Measurements from ENCODE around the gene MED27. TPM values are rescaled to one million over a fixed set of nuclear protein-coding genes. Genes with fewer than 3 reads are reported as not detected.

MED27 gene
- total and polyA plus RNA-seq, 2 of the 13 experiments (the other 11 are each of a cell fraction or from before 2014, with no cell fraction given): 16.9 to 19.0 TPM

GRCh38 chr9:131826053-131826452 lies 253.6 kb downstream of the MED27 start:
- H3K27me3 ChIP-seq (ENCODE audit: control insufficient read depth in 1 of 2, insufficient read depth in 2 of 2, low read length in 2 of 2): peaks cover 6 to 57% of the 10 kb centered on the region in 2 experiments; a peak in 4 of 5 replicates
- no peak overlapping the region for H3K9ac ChIP-seq (ENCODE audit: insufficient read depth, low read depth, low read length)
- H3K27ac ChIP-seq (ENCODE audit: extremely low read length, insufficient read depth, low read length): no peak overlapping the region
- POLR2A ChIA-PET: no interaction called here
- WGBS (ENCODE audit: low lambda C conversion rate): 43% methylated on average over 2 of the region's 2 CpGs
- BruUV-seq (replicated peaks): no TSS peak
- no peaks in the 10 kb centered on the region for H3K79me2 ChIP-seq (ENCODE audit: insufficient read depth, low read length)
- H3K9me3 ChIP-seq (ENCODE audit: low read length): no peaks in the 10 kb centered on the region
- in situ Hi-C loops (cut with HindIII; ENCODE audit: extremely low pct_ligation_motif_present, low pct_unique_long_range_greater_than_20kb): no loop called here
- CTCF ChIA-PET (ENCODE audit: low intra/inter-chr PET ratio, low total read pairs): no interaction called here
- no peak for ATAC-seq
- no peak for DNase-seq (ENCODE audit: low spot score)
- H3K4me1 ChIP-seq (ENCODE audit: insufficient read depth, low read length): no peaks in the 10 kb centered on the region
- TF ChIP-seq ZNF18 (CRISPR knock-in tag; IDR thresholded peaks at IDR 0.05; ENCODE audit: insufficient replicate concordance) (no peak), ZNF326 (CRISPR knock-in tag; IDR thresholded peaks at IDR 0.05; ENCODE audit: borderline replicate concordance) (no peak)
- FAIRE-seq: no peak
- no peak overlapping the region for H3K4me3 ChIP-seq (replicated peaks in 1 of 3; ENCODE audit: insufficient read depth in 1 of 3, low read depth in 2 of 3, low read length in 3 of 3)
- H4K20me1 ChIP-seq (ENCODE audit: insufficient read depth, low read length): no peaks in the 10 kb centered on the region
- intact Hi-C loops (cut with micrococcal nuclease; ENCODE audit: unreplicated experiment): no loop called here
- no peak overlapping the region for H3K4me2 ChIP-seq (ENCODE audit: low read depth, low read length)
- no peak overlapping the region for H2AFZ ChIP-seq (ENCODE audit: low read length)
- H3K36me3 ChIP-seq (replicated peaks in 1 of 2; ENCODE audit: control insufficient read depth in 1 of 2, insufficient read depth in 2 of 2, low read length in 2 of 2): no peaks in the 10 kb centered on the region

GRCh38 chr9:131824953-131825495 lies 254.6 kb downstream of the MED27 start:
- H3K27ac ChIP-seq (ENCODE audit: extremely low read length, insufficient read depth, low read length): no peak overlapping the region
- ATAC-seq (no peak), FAIRE-seq (no peak), DNase-seq (ENCODE audit: low spot score) (no peak)
- H2AFZ ChIP-seq (ENCODE audit: low read length): no peak overlapping the region
- POLR2A ChIA-PET: no interaction called here
- H3K36me3 ChIP-seq (replicated peaks in 1 of 2; ENCODE audit: control insufficient read depth in 1 of 2, insufficient read depth in 2 of 2, low read length in 2 of 2): no peaks in the 10 kb centered on the region
- in situ Hi-C loops (cut with HindIII; ENCODE audit: extremely low pct_ligation_motif_present, low pct_unique_long_range_greater_than_20kb) (no loop called here), intact Hi-C loops (cut with micrococcal nuclease; ENCODE audit: unreplicated experiment) (no loop called here)
- H3K27me3 ChIP-seq (ENCODE audit: control insufficient read depth in 1 of 2, insufficient read depth in 2 of 2, low read length in 2 of 2): peaks cover 9 to 65% of the 10 kb centered on the region in 2 experiments; a peak in 4 of 5 replicates
- no TSS peak for BruUV-seq (replicated peaks)
- H3K4me1 ChIP-seq (ENCODE audit: insufficient read depth, low read length): no peaks in the 10 kb centered on the region
- CTCF ChIA-PET (ENCODE audit: low intra/inter-chr PET ratio, low total read pairs): no interaction called here
- TF ChIP-seq FOXO4 (CRISPR knock-in tag; conservative IDR thresholded peaks at IDR 0.05) (no peak), ZNF629 (CRISPR knock-in tag; conservative IDR thresholded peaks at IDR 0.05) (peak; percentile 69; the same call in 1 of the 2 replicates)
- H4K20me1 ChIP-seq (ENCODE audit: insufficient read depth, low read length): no peaks in the 10 kb centered on the region
- H3K9ac ChIP-seq (ENCODE audit: insufficient read depth, low read depth, low read length): no peak overlapping the region
- H3K4me3 ChIP-seq (replicated peaks in 1 of 3; ENCODE audit: insufficient read depth in 1 of 3, low read depth in 2 of 3, low read length in 3 of 3): no peak overlapping the region
- H3K4me2 ChIP-seq (ENCODE audit: low read depth, low read length): no peak overlapping the region
- 0% methylated on average over 3 of the region's 15 CpGs for WGBS (ENCODE audit: low lambda C conversion rate)
- H3K79me2 ChIP-seq (ENCODE audit: insufficient read depth, low read length): no peaks in the 10 kb centered on the region
- H3K9me3 ChIP-seq (ENCODE audit: low read length): no peaks in the 10 kb centered on the region
